Activated CD4-positive, alpha-beta T cell treated with anti-CD3 and anti-CD28 coated beads, Interleukin-2, amount 50 U/mL, for 24 hours (primary cell): ENCODE data around the gene TXLNG.

Source experiments
- DNase-seq, 2 donors: peaks; one replicate each; pipeline ENCODE4 v3.0.0-alpha.2; 2020; ENCODE audit warnings: low read depth in 1 of 2, low spot score in 1 of 2

The TXLNG gene

GRCh38 chrX:16838202-16839066, 52.2 kb downstream of the TXLNG start:
- no peak for DNase-seq

- DNase-seq: no peak
Measured at GRCh38 chrX:16839219-16839851, 53.1 kb downstream of the TXLNG start.

GRCh38 chrX:16839852-16840460, 53.7 kb downstream of the TXLNG start:
- no peak for DNase-seq

GRCh38 chrX:16842684-16843083, 56.4 kb downstream of the TXLNG start:
- DNase-seq: no peak

- no peak for DNase-seq
Measured at GRCh38 chrX:16843208-16843909, 57.1 kb downstream of the TXLNG start.

GRCh38 chrX:16845686-16846085, 59.4 kb downstream of the TXLNG start:
- no peak for DNase-seq

GRCh38 chrX:16848541-16848940, 62.3 kb downstream of the TXLNG start:
- no peak for DNase-seq

- no peak for DNase-seq
Measured at GRCh38 chrX:16851421-16851820, 65.2 kb downstream of the TXLNG start.

- no peak for DNase-seq
Measured at GRCh38 chrX:16851827-16852226, 65.6 kb downstream of the TXLNG start.

GRCh38 chrX:16852617-16853179, 66.4 kb downstream of the TXLNG start:
- no peak for DNase-seq

- DNase-seq: no peak
Measured at GRCh38 chrX:16853537-16853936, 67.3 kb downstream of the TXLNG start.

- DNase-seq: no peak
Measured at GRCh38 chrX:16855363-16856075, 69.3 kb downstream of the TXLNG start.

- peak in 1 of 2 donors; percentile 27 for DNase-seq
Measured at GRCh38 chrX:16856076-16856404, 69.8 kb downstream of the TXLNG start.

- DNase-seq: no peak
Measured at GRCh38 chrX:16856744-16857143, 70.5 kb downstream of the TXLNG start.

GRCh38 chrX:16862829-16863228, 76.6 kb downstream of the TXLNG start:
- no peak for DNase-seq

GRCh38 chrX:16867947-16868346, 81.7 kb downstream of the TXLNG start:
- DNase-seq: no peak

GRCh38 chrX:16868920-16869319, 82.7 kb downstream of the TXLNG start:
- DNase-seq: no peak

- no peak for DNase-seq
Measured at GRCh38 chrX:16869393-16870094, 83.3 kb downstream of the TXLNG start.

- DNase-seq: peak; percentile 75 to 81
Measured at GRCh38 chrX:16870095-16870861, 84.0 kb downstream of the TXLNG start, which contains the start of gene RBBP7. Gene RBBP7 (minus strand): TSS chrX:16870362. CDS start chrX:16870053, 309 bp downstream.
